PFSK-1 (cell line): ENCODE results near the gene SYNJ2.
A peak's percentile ranks its signal among the peaks of the same experiment; 100 is the strongest.

Experiments
- FOXP2 ChIP-seq: optimal IDR thresholded peaks from 2 replicates; pipeline ENCODE3; 2011; ENCODE audit warnings: borderline replicate concordance, control low read depth, inconsistent platforms; ENCODE audit not compliant: insufficient read depth; ENCODE audit errors: extremely low read length, extremely low read depth
- POLR2AphosphoS5 ChIP-seq: IDR thresholded peaks from 2 replicates; pipeline ENCODE4 v1.6.1; 2012; ENCODE audit warnings: low read depth, mild to moderate bottlenecking, control low read depth, low read length, moderate library complexity
- SIN3A ChIP-seq: IDR thresholded peaks from 2 replicates; pipeline ENCODE4 v1.6.1; 2012; ENCODE audit warnings: mild to moderate bottlenecking, low read length, moderate library complexity, borderline replicate concordance; ENCODE audit not compliant: insufficient read depth
- TAF1 ChIP-seq: IDR thresholded peaks from 2 replicates; pipeline ENCODE4 v1.6.1; 2012; ENCODE audit warnings: low read length, control low read depth, borderline replicate concordance; ENCODE audit not compliant: insufficient read depth
- TF ChIP-seq, protein P1 (sequence below), 2 experiments: IDR thresholded peaks; 2 replicates each; pipeline versions ENCODE4 v1.6.1 to v1.8.0; 2011 to 2012; ENCODE audit warnings: low read depth in 2 of 2, low read length in 2 of 2, control low read depth in 1 of 2, inconsistent platforms in 1 of 2, mild to moderate bottlenecking in 1 of 2, moderate library complexity in 1 of 2; ENCODE audit not compliant: insufficient read depth in 1 of 2

The SYNJ2 gene

DNA sequence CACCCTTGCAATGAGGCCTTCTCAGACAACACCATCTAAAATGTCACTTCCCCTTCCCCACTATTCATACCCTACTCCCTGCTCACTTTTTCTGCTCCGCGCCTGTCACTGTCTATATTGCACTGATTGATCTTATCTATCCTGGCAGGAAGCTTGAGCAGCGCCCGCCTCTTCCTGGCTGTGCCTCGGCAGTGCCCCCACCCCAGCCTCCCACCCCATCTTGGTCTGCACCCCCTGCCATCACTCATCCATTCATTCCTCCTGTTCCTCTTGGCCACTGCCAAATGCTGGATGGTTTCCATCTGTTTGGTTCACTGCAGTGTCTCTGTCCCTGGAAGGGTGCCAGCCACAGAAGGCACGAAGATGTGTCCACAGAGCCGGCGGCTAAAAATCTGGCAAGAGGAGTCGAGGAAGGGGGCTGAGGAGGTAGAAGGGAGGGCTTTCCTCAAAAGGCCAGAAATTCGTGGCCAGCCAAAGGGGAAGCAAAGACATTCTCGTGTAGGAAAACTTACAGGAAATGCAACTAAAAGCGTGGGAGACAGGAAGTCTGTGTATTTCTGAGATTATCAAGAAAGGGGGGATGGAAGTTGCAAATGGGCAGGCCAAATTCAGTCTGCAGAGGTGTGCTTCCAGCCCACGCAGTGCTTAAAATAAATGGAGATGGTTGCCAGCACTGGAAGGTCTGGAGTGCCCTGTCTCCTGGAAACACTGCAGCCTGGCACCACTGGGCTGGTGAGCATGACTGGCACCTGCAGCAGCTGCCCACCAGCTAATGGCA, 27.6 kb downstream of the SYNJ2 start:
- TF ChIP-seq POLR2AphosphoS5 (peak; percentile 27; the same call in 1 of the 2 replicates), TAF1 (no peak), FOXP2 (peak; percentile 11), SIN3A (no peak)
- TF ChIP-seq, protein P1, sequence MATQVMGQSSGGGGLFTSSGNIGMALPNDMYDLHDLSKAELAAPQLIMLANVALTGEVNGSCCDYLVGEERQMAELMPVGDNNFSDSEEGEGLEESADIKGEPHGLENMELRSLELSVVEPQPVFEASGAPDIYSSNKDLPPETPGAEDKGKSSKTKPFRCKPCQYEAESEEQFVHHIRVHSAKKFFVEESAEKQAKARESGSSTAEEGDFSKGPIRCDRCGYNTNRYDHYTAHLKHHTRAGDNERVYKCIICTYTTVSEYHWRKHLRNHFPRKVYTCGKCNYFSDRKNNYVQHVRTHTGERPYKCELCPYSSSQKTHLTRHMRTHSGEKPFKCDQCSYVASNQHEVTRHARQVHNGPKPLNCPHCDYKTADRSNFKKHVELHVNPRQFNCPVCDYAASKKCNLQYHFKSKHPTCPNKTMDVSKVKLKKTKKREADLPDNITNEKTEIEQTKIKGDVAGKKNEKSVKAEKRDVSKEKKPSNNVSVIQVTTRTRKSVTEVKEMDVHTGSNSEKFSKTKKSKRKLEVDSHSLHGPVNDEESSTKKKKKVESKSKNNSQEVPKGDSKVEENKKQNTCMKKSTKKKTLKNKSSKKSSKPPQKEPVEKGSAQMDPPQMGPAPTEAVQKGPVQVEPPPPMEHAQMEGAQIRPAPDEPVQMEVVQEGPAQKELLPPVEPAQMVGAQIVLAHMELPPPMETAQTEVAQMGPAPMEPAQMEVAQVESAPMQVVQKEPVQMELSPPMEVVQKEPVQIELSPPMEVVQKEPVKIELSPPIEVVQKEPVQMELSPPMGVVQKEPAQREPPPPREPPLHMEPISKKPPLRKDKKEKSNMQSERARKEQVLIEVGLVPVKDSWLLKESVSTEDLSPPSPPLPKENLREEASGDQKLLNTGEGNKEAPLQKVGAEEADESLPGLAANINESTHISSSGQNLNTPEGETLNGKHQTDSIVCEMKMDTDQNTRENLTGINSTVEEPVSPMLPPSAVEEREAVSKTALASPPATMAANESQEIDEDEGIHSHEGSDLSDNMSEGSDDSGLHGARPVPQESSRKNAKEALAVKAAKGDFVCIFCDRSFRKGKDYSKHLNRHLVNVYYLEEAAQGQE (IDR thresholded peaks at IDR 0.05; ENCODE audit: insufficient read depth in 1 of 2, low read depth in 2 of 2, low read length in 2 of 2): peak in 1 of 2 experiments; percentile 57; a peak in 1 of 4 replicates

DNA sequence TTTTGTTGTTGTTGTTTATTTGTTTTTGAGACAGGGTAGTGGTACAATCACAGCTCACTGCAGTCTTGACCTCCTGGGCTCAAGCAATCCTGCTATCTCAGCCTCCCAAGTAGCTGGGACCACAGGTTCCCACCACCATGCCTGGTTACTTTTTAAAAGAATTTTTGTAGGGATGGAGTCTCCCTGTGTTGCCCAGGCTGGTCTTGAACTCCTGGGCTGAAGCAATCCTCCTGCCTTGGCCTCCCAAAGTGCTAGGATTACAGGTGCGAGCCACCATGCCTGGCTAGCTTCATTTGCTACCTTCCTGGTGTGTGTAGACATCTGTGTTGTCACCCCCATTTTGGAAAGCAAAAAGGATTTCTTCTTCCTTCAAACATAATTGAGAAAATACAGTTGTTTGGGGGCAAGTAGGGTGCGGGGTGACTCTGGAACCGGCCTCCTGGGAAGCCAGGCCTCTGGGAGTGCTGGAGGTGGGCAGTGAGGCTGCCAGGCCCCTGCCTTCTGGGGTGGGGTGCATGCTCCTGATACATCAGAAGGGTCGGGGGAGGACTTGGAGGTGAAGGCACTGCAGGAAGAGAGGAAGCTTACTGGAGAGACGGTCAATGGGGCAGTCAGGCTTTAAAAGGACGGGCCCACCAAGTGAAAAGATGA, 28.4 kb downstream of the SYNJ2 start:
- TF ChIP-seq POLR2AphosphoS5: no peak
- no peak for TF ChIP-seq FOXP2
- no peak for TF ChIP-seq TAF1
- TF ChIP-seq, protein P1 (IDR thresholded peaks at IDR 0.05; ENCODE audit: insufficient read depth in 1 of 2, low read depth in 2 of 2, low read length in 2 of 2): no peak
- TF ChIP-seq SIN3A: no peak

- TF ChIP-seq FOXP2 (no peak), TAF1 (no peak), POLR2AphosphoS5 (no peak), SIN3A (no peak)
- TF ChIP-seq, protein P1 (IDR thresholded peaks at IDR 0.05; ENCODE audit: insufficient read depth in 1 of 2, low read depth in 2 of 2, low read length in 2 of 2): no peak
These were observed 29.2 kb downstream of the SYNJ2 start for GRCh38 chr6:158010591-158011477.

- TF ChIP-seq POLR2AphosphoS5: no peak
- TF ChIP-seq TAF1: no peak
- no peak for TF ChIP-seq SIN3A
- TF ChIP-seq, protein P1 (IDR thresholded peaks at IDR 0.05; ENCODE audit: insufficient read depth in 1 of 2, low read depth in 2 of 2, low read length in 2 of 2): no peak
- TF ChIP-seq FOXP2: no peak
These were observed 29.8 kb downstream of the SYNJ2 start for GRCh38 chr6:158011478-158011920.
